ENCODE measurements around the gene CREB1. TPM values are rescaled to one million over a fixed set of nuclear protein-coding genes. Genes with fewer than 3 reads are reported as not detected.

The CREB1 gene
- total and polyA plus RNA-seq, 9 of the 15 experiments (the other 6 are each of a cell fraction or from before 2014, with no cell fraction given) = 8.9 to 51.3 (median 19.5) TPM

DNA sequence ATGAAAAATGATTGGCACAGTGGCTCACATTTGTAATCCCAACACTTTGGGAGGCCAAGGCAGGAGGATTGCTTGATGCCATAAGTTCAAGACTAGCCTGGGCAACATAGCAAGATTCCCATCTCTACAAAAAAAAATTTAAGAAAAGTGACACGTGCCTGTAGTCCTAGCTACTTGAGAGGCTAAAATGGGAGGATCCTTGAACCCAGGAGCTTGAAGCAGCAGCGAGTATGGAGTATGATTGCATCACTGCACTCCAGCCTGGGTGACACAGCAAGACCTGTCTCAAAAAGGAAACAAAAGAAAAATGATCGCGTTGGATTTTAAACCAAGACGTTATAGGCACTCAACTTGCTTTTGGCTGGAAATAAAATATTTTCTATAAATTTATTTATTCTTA lies 37.8 kb upstream of the CREB1 start (continued):
- no peak for TF ChIP-seq POLR3A (IDR thresholded peaks at IDR 0.05; ENCODE audit: borderline replicate concordance, extremely low read depth, insufficient read depth, insufficient read length)
- TF ChIP-seq, protein P1, sequence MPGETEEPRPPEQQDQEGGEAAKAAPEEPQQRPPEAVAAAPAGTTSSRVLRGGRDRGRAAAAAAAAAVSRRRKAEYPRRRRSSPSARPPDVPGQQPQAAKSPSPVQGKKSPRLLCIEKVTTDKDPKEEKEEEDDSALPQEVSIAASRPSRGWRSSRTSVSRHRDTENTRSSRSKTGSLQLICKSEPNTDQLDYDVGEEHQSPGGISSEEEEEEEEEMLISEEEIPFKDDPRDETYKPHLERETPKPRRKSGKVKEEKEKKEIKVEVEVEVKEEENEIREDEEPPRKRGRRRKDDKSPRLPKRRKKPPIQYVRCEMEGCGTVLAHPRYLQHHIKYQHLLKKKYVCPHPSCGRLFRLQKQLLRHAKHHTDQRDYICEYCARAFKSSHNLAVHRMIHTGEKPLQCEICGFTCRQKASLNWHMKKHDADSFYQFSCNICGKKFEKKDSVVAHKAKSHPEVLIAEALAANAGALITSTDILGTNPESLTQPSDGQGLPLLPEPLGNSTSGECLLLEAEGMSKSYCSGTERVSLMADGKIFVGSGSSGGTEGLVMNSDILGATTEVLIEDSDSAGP (CRISPR knock-in tag; IDR thresholded peaks at IDR 0.05) = no peak
- peak; percentile 55; the same call in 1 of the 2 replicates for TF ChIP-seq MYC (IDR thresholded peaks at IDR 0.05; ENCODE audit: low read depth, low read length)
- no peak for TF ChIP-seq MYC (CRISPR knock-in tag; IDR thresholded peaks at IDR 0.05; ENCODE audit: borderline replicate concordance, low read depth)
- 0 out of 2 replicates have a peak, but pooled peaks have one; percentile 18 for TF ChIP-seq MECOM (CRISPR knock-in tag; IDR thresholded peaks at IDR 0.05)
- no peak for TF ChIP-seq PRMT5 (CRISPR knock-in tag; IDR thresholded peaks at IDR 0.05)
- TF ChIP-seq MAFF (IDR thresholded peaks at IDR 0.05; ENCODE audit: low read length) = no peak
- TF ChIP-seq HIVEP1 (CRISPR knock-in tag; IDR thresholded peaks at IDR 0.05) = no peak
- TF ChIP-seq CBX3 (IDR thresholded peaks at IDR 0.05; ENCODE audit: borderline replicate concordance in 1 of 2, low read length in 2 of 2) = no peak
- TF ChIP-seq JUNB (CRISPR knock-in tag; conservative IDR thresholded peaks at IDR 0.05) = no peak
- no peak for TF ChIP-seq ZFP30 (CRISPR knock-in tag; IDR thresholded peaks at IDR 0.05; ENCODE audit: borderline replicate concordance)
- TF ChIP-seq CBFB (CRISPR knock-in tag; IDR thresholded peaks at IDR 0.05) = no peak
- no peak for TF ChIP-seq HDAC6 (IDR thresholded peaks at IDR 0.05; ENCODE audit: low read depth, low read length)
- no peak for TF ChIP-seq IFI16 (CRISPR knock-in tag; IDR thresholded peaks at IDR 0.05)
- TF ChIP-seq NEUROD1 (IDR thresholded peaks at IDR 0.05; ENCODE audit: borderline replicate concordance, low read depth, low read length, partially characterized antibody) = no peak
- no peak for TF ChIP-seq FOXM1 (IDR thresholded peaks at IDR 0.05; ENCODE audit: low read depth)
- no peak for TF ChIP-seq FOXM1 (CRISPR knock-in tag; IDR thresholded peaks at IDR 0.05; ENCODE audit: low read depth)
- TF ChIP-seq, protein P2, sequence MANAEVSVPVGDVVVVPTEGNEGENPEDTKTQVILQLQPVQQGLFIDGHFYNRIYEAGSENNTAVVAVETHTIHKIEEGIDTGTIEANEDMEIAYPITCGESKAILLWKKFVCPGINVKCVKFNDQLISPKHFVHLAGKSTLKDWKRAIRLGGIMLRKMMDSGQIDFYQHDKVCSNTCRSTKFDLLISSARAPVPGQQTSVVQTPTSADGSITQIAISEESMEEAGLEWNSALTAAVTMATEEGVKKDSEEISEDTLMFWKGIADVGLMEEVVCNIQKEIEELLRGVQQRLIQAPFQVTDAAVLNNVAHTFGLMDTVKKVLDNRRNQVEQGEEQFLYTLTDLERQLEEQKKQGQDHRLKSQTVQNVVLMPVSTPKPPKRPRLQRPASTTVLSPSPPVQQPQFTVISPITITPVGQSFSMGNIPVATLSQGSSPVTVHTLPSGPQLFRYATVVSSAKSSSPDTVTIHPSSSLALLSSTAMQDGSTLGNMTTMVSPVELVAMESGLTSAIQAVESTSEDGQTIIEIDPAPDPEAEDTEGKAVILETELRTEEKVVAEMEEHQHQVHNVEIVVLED (CRISPR knock-in tag; IDR thresholded peaks at IDR 0.05) = no peak
- TF ChIP-seq C11orf30 (IDR thresholded peaks at IDR 0.05; ENCODE audit: low read depth) = peak; percentile 74; the same call in 1 of the 2 replicates
- TF ChIP-seq E2F8 (IDR thresholded peaks at IDR 0.05; ENCODE audit: low read depth, partially characterized antibody) = no peak
- no peak for TF ChIP-seq ZNF23 (CRISPR knock-in tag; IDR thresholded peaks at IDR 0.05)
- no peak for TF ChIP-seq BDP1 (IDR thresholded peaks at IDR 0.05; ENCODE audit: insufficient read depth, insufficient read length)
- no peak for TF ChIP-seq PRPF4 (IDR thresholded peaks at IDR 0.05; ENCODE audit: insufficient read depth, low read depth, low read length, poor library complexity, severe bottlenecking)
- TF ChIP-seq MYNN (IDR thresholded peaks at IDR 0.05) = no peak
- no peak for TF ChIP-seq MYNN (CRISPR knock-in tag; IDR thresholded peaks at IDR 0.05)

All from K562 (cell line).